ENCODE measurements around the gene SUGP2. TPM values are rescaled to one million over a fixed set of nuclear protein-coding genes. Genes with fewer than 3 reads are reported as not detected.
A peak's percentile ranks its signal among the peaks of the same experiment; 100 is the strongest.

Gene SUGP2
- total and polyA plus RNA-seq, 9 of the 15 experiments (the other 6 are each of a cell fraction or from before 2014, with no cell fraction given) = 13.1 to 101 (median 63.1) TPM

DNA sequence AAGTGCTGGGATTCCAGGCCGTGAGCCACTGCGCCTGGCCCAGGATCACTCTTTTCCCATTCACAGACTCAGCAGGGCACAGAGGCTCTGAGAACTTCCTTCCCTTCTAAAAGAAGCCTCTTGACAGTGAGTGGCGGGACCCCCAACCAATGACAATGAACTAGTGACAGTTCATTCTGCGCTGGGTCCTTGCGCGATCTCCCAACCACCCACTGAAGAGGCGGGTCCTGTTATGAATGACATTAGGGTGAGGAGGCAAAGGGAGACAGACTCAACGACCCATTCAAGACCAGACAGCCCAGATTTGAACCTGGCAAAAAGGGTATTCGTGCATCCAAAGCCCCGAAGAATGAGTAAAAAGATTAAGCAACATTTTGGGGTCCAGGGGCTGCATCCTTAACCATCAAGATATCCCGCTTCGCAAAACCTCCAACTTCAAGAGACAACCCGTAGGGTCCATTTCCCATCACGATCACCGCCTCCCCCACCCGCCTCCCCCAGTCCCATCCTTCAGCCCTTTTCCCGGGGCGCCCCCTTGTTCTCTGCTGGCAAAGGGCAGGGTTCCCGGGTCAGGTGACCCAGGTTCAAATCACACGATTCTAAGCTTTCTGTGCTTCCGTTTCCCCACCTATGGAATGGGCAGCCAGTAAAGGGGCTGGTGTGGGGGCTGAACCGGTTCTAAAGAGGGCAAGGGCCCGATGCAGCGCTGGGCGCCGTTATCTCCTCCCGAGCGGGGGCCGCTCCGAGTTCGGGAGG, 719 bp downstream of the SUGP2 start (continued):
- TF ChIP-seq BRD4 (IDR thresholded peaks at IDR 0.05) (no peak), ZNF431 (CRISPR knock-in tag; IDR thresholded peaks at IDR 0.05) (no peak), SMARCE1 (IDR thresholded peaks at IDR 0.05) (peak; percentile 51; the same call in 1 of the 2 replicates), XRCC3 (IDR thresholded peaks at IDR 0.05) (no peak), FOXA3 (CRISPR knock-in tag; conservative IDR thresholded peaks at IDR 0.05 in 1 of 2, IDR thresholded peaks at IDR 0.05 in 1 of 2) (no peak), FOXJ2 (tag; IDR thresholded peaks at IDR 0.05) (no peak), BCL6 (CRISPR knock-in tag; IDR thresholded peaks at IDR 0.05) (no peak), RHOXF2B (CRISPR knock-in tag; conservative IDR thresholded peaks at IDR 0.05) (no peak), NBN (IDR thresholded peaks at IDR 0.05; ENCODE audit: low read depth) (no peak), CBX5 (IDR thresholded peaks at IDR 0.05; ENCODE audit: borderline replicate concordance, low read depth) (no peak), NFYB (IDR thresholded peaks at IDR 0.05; ENCODE audit: extremely low read depth, insufficient read length) (peak; percentile 66), CSDE1 (IDR thresholded peaks at IDR 0.05) (no peak), ESRRA (IDR thresholded peaks at IDR 0.05; ENCODE audit: borderline replicate concordance, low read depth) (no peak), ZNF175 (CRISPR knock-in tag; IDR thresholded peaks at IDR 0.05; ENCODE audit: low read depth) (no peak), PHTF2 (CRISPR knock-in tag; IDR thresholded peaks at IDR 0.05) (no peak), SPI1 (IDR thresholded peaks at IDR 0.05; ENCODE audit: borderline replicate concordance, low read depth, low read length) (peak; percentile 57; the same call in 1 of the 2 replicates), CHD2 (IDR thresholded peaks at IDR 0.05; ENCODE audit: low read depth, low read length) (no peak; the same call in 1 of the 2 replicates), RFX5 (IDR thresholded peaks at IDR 0.05; ENCODE audit: low read depth, low read length) (no peak), CEBPZ (IDR thresholded peaks at IDR 0.05; ENCODE audit: borderline replicate concordance, low read depth, low read length) (no peak)
- TF ChIP-seq, protein P1, sequence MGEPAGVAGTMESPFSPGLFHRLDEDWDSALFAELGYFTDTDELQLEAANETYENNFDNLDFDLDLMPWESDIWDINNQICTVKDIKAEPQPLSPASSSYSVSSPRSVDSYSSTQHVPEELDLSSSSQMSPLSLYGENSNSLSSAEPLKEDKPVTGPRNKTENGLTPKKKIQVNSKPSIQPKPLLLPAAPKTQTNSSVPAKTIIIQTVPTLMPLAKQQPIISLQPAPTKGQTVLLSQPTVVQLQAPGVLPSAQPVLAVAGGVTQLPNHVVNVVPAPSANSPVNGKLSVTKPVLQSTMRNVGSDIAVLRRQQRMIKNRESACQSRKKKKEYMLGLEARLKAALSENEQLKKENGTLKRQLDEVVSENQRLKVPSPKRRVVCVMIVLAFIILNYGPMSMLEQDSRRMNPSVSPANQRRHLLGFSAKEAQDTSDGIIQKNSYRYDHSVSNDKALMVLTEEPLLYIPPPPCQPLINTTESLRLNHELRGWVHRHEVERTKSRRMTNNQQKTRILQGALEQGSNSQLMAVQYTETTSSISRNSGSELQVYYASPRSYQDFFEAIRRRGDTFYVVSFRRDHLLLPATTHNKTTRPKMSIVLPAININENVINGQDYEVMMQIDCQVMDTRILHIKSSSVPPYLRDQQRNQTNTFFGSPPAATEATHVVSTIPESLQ (CRISPR knock-in tag; IDR thresholded peaks at IDR 0.05) = no peak
- TF ChIP-seq, protein P2, sequence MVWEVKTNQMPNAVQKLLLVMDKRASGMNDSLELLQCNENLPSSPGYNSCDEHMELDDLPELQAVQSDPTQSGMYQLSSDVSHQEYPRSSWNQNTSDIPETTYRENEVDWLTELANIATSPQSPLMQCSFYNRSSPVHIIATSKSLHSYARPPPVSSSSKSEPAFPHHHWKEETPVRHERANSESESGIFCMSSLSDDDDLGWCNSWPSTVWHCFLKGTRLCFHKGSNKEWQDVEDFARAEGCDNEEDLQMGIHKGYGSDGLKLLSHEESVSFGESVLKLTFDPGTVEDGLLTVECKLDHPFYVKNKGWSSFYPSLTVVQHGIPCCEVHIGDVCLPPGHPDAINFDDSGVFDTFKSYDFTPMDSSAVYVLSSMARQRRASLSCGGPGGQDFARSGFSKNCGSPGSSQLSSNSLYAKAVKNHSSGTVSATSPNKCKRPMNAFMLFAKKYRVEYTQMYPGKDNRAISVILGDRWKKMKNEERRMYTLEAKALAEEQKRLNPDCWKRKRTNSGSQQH (CRISPR knock-in tag; IDR thresholded peaks at IDR 0.05) = no peak
- TF ChIP-seq, protein P3, sequence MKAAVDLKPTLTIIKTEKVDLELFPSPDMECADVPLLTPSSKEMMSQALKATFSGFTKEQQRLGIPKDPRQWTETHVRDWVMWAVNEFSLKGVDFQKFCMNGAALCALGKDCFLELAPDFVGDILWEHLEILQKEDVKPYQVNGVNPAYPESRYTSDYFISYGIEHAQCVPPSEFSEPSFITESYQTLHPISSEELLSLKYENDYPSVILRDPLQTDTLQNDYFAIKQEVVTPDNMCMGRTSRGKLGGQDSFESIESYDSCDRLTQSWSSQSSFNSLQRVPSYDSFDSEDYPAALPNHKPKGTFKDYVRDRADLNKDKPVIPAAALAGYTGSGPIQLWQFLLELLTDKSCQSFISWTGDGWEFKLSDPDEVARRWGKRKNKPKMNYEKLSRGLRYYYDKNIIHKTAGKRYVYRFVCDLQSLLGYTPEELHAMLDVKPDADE (conservative IDR thresholded peaks at IDR 0.05; ENCODE audit: control insufficient read depth, low read depth, low read length) = no peak

Data from K562 (cell line).